Gastrocnemius medialis (tissue), 4 donors: ENCODE results near the gene CDC42EP3.

Experiments
- POLR2A ChIP-seq, 2 donors: fragments of 450-650 bp; IDR thresholded peaks; one replicate each; pipeline ENCODE4 v1.6.1; 2017; ENCODE audit warnings: antibody characterized with exemption in 2 of 2, mild to moderate bottlenecking in 2 of 2, moderate library complexity in 2 of 2
- TF ChIP-seq, protein P1 (sequence below), 5 experiments: fragments of 450-650 bp in 3 of 5; fragments of 200-600 bp in 2 of 5; sonication (generic) in 2 of 5; IDR thresholded peaks in 4 of 5; conservative IDR thresholded peaks in 1 of 5; 1 replicate in 4 of 5; 2 replicates in 1 of 5; pipeline ENCODE4 v1.5.1; 2016 to 2019; ENCODE audit warnings: antibody characterized with exemption in 5 of 5, mild to moderate bottlenecking in 3 of 5, moderate library complexity in 3 of 5

DNA sequence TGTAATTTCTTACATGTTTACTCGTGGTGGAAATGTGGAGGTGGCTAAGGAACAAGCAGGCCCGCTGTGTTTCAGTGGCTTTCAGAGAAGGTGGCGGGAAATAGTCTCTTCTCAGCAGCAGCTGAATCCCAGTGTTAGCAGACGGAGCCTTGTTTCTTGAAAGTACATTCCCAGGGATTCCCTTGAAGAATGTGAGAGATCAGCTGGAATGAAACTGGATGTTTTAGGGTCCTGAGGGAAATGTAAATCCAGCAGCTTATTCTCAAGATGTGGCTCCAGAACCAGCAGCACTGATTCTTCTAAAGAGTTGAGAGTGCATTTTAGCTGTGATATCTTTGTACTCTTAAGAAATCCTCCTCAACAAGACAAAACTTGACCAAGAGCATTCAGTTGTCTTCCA, 59.1 kb downstream of the CDC42EP3 start:
- TF ChIP-seq, protein P1, sequence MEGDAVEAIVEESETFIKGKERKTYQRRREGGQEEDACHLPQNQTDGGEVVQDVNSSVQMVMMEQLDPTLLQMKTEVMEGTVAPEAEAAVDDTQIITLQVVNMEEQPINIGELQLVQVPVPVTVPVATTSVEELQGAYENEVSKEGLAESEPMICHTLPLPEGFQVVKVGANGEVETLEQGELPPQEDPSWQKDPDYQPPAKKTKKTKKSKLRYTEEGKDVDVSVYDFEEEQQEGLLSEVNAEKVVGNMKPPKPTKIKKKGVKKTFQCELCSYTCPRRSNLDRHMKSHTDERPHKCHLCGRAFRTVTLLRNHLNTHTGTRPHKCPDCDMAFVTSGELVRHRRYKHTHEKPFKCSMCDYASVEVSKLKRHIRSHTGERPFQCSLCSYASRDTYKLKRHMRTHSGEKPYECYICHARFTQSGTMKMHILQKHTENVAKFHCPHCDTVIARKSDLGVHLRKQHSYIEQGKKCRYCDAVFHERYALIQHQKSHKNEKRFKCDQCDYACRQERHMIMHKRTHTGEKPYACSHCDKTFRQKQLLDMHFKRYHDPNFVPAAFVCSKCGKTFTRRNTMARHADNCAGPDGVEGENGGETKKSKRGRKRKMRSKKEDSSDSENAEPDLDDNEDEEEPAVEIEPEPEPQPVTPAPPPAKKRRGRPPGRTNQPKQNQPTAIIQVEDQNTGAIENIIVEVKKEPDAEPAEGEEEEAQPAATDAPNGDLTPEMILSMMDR (IDR thresholded peaks at IDR 0.05 in 4 of 5, conservative IDR thresholded peaks at IDR 0.05 in 1 of 5), result no peak
- no peak for TF ChIP-seq POLR2A (IDR thresholded peaks at IDR 0.05)
